NK-92 treated with Interleukin-12 subunit alpha and Interleukin-12 subunit beta, amount 100 ng/mL, for 24 hours (cell line): ENCODE results near the gene KCNH3.
"Not testable (repeated sequence)": the region's sequence is repeated elsewhere in the genome, so short reads cannot be mapped to it uniquely, and the experiment has no call there.

Experiments
- DNase-seq: peaks from one replicate; lab custom pipeline; 2025; lab: John Stamatoyannopoulos, UW

The KCNH3 gene, protein sequence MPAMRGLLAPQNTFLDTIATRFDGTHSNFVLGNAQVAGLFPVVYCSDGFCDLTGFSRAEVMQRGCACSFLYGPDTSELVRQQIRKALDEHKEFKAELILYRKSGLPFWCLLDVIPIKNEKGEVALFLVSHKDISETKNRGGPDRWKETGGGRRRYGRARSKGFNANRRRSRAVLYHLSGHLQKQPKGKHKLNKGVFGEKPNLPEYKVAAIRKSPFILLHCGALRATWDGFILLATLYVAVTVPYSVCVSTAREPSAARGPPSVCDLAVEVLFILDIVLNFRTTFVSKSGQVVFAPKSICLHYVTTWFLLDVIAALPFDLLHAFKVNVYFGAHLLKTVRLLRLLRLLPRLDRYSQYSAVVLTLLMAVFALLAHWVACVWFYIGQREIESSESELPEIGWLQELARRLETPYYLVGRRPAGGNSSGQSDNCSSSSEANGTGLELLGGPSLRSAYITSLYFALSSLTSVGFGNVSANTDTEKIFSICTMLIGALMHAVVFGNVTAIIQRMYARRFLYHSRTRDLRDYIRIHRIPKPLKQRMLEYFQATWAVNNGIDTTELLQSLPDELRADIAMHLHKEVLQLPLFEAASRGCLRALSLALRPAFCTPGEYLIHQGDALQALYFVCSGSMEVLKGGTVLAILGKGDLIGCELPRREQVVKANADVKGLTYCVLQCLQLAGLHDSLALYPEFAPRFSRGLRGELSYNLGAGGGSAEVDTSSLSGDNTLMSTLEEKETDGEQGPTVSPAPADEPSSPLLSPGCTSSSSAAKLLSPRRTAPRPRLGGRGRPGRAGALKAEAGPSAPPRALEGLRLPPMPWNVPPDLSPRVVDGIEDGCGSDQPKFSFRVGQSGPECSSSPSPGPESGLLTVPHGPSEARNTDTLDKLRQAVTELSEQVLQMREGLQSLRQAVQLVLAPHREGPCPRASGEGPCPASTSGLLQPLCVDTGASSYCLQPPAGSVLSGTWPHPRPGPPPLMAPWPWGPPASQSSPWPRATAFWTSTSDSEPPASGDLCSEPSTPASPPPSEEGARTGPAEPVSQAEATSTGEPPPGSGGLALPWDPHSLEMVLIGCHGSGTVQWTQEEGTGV

DNA sequence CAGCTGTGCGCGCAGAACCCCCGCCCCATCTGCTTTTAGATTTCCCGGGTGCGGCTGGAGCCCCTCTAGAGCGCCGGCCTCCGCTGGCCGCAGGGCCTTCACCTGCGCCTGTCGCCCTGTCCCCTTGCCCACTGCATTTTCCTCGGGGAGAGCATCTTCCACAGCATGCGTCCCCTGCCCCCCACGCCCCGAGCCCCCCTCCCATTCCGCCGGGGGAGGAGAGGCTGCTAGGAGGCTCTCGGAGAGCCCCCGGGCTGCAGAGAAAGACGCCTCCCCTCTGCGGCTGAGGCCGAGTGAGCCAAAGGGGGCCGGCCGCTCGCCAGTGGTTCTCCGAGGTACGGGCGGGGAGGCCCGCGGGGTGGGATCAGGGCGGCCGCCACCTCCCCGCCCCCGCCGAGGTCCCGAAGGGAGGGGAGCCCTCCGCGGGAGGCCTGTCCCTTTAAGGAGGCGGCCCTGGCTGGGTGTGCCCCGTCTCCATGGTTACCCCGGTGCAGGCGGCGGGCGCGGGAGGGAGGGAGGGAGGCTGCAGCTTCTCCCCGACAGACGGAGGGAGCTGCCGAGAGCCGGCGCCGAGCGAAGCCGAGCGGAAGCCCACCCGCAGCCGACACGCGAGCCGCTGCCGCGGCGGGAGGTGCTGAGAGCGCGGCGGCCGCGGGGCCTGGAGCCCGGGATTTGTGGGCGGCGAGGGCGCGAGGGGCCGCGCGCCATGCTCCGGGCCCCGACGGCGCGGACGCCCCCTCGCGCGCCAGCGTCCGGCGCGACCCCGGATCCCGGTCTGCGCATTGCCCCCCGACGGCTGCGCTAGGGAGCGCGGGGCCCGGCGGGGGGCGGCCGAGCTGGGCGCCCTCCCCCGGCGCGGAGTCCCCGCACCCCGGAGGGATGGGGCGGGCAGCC, at the start of gene KCNH3:
TSS of gene KCNH3 (plus strand) at position 521 of the 894 bp plus-strand sequence. CDS start 387 bp downstream, outside the sequence.
- DNase-seq = no peak

DNA sequence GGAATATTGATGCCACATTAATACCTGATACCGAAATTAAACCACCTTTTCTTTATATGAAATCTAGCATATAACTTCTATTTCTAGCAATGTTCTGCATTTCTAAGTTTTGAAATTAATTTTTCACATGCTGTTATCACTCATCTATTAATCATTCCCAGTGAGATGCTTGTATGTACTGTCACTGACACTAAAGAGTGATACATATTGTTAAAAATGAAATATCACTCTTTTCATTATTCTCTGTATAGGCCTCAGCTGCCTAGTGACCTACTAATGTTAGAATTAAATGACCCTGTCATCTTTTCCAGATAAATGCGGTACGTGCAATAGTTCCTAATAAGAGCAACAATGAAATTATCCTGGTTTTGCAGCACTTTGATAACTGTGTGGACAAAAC, 49.7 kb upstream of the KCNH3 start:
- no peak for DNase-seq

DNA sequence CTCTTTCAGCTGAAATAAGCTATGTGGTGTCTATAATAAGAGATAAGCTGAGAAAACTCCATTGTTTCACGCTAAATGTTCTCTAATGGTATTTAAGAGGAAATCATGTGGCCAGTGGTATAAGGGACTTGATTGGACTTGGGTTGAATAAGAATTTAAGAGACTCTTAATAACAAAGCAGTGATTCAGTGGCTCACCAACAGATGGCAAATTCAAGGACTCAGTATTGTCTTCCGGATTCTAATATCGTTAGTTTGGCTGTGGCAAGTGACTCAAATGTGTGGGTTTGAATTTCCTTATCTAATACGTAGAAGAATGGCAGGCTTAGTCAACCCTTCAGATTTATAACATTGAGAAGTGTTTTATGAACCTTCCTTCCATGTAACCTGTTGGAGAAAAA, 49.1 kb upstream of the KCNH3 start:
- no peak for DNase-seq

DNA sequence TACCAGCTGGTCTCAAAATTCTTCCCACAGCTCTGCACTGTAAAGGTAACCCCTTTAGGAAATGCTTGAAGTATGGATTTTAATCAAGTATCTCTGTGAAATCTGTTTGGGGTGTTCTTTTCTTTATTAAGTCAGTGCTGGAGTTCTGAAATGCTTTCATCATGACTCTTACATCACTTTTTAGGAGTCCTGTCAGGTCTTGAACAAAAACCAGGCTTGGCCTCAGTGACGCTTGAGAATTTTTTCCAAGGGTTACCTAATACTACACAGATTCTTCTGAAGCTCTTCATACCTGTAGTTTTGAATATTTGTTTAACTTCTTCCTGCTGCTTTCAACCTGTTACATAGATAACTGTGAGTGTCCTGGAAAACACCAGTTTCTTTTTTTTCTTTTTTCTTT, 47.0 kb upstream of the KCNH3 start:
- no peak for DNase-seq

DNA sequence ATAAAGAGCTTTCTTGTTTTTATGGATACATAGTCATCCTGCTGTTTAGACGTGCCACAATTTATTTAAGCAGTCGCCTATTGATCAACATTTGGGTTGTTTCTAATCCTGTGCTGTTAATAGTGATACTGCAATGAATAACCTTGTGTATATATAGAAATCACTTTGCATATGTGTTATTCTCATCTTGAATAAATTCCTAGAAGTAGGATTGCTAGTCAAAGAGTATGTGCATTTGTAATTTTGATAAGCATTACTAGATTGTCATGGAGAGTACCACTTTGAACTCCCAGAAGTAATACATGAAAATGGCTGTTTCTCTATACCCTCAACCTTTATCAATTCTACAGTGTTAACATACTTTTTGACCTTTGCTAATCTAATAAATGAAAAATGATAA, 44.9 kb upstream of the KCNH3 start:
- no peak for DNase-seq

DNA sequence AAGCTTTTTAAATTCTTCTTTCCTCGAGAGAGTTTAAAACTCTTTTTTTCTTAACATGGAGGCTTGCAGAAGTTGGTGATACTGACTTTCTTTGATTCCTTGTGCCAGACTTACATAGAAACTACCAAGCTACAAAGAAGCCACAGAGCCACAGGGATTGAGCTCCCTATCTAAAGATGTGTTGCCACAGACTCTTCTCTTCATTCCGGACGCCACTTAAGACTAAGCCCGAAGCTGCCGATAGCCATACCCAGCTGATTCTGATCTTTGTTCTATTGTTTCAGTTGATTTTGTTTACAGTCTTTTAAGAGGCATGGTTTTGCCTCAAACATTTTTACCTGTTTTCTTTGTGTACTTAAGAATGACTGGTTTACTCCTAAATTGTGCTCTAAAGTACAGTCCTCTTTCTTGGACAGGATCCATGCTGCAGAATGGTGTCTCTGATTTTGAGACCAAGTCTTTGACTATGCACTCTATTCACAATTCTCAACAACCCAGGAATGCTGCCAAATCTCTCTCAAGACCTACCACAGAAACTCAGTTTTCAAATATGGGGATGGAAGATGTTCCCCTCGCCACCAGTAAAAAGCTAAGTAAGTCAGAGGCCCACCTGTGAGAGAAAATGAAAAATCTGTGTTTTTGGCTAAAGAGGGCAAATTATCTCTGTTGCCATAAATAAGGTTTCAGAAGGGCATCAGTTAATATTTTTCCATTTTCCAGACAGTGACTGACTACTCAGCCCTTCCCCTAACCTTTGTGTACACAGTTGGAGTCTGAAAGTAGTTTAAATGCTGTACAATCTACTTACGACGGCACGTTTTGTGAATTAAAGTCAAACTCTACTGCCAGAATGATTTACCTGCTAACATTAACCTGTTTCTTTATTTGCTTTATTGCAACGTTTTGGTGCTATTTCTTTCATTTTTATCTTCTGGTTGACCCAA, 42.1 kb upstream of the KCNH3 start:
- DNase-seq = no peak

DNA sequence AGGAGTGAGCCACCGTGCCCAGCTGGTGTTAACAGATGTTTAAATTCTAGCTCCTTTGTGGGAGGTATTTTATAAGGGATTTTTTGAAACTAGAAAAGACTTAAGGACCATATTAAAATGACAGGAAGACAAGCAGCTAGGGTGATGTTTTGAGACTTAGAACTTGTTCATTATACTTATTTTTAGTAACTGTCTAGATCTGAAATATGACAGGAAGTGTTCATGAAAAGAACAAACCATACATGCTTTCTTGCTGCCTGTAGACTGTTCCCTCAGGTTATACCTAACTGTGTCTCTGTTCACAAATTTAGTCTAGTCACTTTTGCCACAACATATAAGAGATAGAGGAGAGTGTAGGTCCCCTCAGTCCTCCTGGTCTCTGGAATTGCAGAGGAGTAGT, 36.9 kb upstream of the KCNH3 start:
- DNase-seq = no peak

DNA sequence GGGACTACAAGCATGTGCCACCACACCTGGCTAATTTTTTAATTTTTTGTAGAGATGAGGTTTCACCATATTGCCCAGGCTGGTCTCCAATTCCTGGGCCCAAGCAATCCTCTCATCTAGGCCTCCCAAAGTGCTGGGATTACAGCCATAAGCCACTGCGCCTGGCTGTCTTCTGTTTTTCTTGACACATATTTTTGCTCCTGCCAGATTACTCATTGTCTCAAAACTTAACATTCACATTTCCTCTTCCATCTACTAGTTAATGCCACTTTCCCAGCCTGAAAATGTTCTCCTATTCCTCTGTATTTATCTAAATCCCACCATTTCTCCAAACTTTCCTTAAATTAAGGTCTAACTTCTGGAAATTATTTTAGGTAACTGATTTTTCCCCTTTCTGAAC, 36.2 kb upstream of the KCNH3 start:
- no peak for DNase-seq

DNA sequence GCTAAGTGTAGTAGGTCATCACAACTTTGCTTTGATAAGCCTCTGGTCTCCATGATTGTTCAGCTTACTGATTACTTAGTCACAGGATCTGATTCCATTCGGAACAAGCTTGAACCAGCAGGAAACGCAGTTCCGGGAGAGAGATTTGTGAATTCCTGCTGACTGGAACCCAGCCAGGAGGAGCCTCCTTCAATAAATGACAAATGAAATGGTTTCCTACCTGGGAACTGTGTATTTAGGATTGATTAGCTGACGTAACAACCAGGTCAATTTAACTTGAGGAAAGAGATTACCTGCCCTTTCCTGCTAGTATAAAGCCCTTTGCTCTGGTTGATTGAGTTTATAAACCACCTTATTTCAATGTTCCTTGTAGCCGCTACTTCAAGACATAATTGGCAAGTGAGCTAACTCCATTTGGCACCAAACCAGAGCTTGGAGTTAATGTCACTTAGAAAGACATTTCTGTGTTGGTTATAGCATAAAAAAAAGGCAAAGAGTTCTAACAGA, 35.1 kb upstream of the KCNH3 start:
- DNase-seq = no peak

DNA sequence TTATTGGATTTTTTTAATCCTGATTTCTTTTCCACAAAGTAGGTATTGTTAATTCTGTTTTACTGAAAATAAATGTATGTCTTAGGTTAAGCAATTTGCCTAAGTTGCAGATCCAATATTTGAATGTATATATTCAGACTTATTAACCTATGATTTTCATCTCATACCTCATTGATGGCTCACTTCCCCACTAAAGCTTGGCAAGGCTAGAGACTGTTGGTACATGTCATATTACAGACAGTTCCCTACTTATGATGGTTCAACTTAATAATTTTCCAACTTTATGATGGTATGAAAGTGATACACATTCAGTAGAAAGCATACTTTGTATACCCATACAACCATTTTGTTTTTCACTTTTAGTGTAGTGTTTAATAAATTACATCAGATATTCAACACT, 33.2 kb upstream of the KCNH3 start:
- DNase-seq = no peak

DNA sequence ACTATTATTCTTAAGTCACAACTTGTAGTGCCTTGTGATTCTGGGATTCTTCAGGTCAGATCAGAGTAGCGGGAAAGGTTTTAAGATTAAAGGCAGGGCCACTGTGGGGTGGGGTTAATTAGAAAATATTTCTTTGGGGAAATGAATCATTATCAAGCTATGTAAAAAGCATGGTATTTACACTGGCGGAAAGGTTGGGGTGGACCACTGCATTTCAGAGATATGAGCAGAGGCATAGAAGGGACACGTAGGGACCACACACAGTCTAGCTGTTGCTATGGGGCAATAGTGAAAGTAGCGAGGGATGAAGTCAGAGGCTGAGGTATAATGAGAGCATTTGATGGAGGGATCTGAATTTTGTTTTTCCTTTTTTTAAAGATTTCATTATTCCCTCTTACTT, 31.7 kb upstream of the KCNH3 start:
- DNase-seq = no peak

DNA sequence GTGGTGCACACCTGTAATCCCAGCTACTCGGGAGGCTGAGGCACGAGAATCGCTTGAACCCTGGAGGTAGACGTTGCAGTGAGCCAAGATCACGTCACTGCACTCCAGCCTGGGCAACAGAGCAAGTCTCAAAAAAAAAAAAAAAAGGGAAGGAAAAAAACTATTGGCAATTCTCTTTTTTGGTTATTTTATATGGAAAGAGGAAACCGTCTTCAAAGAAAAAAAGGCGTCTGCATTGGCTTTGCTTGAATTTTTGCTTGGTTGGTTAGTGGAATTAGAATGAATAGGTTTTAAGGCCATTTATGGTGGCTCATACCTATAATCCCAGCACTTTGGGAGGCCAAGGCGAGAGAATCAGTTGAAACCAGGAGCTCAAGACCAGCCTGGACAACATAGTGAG, 29.1 kb upstream of the KCNH3 start:
- DNase-seq = not testable (repeated sequence)

DNA sequence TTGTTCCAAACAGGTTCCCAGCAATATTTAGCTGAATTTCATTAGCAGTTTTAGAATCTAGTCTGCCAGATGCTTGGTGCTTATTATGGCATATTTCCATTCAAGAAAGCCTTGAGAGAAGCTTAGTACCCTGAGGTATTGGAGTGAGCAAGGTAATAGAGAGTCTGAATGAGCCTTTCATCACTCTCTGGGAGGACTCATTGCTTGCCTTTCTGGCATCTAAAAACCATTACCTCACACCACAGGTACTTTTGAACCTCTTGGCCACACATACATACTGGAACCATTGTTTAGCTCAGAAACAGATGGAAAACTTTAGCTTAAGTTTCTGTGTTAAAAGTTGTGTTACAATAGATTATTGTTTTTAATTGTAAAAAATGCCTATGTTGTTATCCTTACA, 27.4 kb upstream of the KCNH3 start:
- no peak for DNase-seq

DNA sequence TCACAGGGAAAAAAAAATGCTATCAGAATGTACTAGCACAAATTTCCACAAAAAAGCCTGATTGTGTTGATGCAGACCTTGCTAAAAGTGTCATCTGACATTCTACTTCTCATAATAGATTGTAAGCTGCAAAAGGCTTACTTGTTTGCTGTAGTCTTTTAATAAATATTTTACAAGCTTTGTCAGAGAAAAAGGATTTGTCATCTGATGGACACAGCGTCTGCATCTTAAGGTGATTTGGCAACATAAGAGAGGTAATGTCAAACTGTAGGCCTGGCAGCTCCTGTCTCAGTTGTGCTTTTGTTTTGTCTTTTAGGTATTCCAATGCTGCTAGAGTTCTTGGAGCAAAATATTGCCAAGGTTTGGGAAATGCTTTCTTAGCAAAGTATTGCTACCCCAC, 26.3 kb upstream of the KCNH3 start:
- DNase-seq = no peak

DNA sequence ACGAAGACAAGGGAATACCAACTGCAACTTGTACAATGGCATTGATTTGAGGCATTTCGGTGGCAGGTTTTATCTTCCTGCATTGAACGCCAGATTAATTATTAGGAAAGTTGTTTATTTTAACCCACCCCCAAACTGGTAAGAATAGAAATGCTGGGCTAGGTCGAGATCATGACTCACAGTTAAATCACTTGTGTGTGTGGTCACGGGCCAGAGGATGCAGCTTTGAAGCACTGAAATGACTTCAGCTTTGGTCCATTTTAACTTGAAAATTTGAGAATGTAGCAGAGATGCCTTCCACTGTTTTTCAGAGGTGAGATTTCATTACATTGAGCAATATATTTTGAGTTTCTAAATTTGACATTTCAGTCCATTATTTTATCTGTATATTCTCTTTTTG, 23.6 kb upstream of the KCNH3 start:
- peak; percentile 25 for DNase-seq

DNA sequence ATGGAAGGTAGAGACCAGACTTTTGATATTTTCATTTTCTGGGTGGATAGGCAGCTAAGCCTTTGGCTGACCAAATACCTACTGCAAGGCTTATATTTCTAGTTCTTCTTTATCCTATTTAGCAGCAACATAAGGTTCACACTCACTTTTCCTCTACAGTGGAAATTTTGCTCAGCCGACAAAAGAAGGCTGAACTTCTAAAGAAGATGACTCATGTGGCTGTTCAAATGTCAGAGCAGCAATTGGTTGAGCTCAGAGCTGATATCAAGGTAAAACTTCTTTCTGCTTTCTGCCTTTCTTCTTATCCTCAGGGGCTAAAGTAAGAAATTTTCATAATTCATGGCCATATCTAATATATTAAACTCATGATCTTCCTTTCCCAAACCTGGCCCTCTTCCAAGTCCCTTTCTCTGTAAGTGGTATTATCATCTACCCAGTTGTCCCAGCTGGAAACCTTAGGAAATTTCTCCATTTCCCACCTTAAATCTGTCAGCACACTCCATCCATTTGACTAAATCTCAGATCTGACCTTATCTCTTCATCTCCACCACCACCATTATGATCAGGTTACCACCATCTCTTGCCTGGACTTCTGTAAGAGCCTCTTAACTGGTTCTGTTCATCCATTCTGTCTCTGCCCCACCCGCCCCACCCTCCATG, 19.8 kb upstream of the KCNH3 start:
- DNase-seq = no peak

DNA sequence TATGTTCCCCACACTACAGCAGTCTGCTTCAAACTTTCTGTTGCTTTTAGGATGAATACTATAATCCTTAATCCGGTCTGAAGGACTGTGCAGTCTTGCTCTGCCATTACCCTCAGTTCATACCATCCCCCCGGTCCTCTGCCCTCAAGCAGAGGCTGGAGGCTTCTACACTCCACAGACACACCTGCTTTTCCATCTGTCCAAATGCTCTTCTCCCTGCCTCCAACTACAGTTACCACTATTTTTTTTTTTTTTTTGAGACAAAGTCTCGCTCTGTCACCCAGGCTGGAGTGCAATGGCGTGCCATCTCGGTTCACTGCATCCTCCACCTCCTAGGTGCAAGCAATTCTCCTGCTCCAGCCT, 19.3 kb upstream of the KCNH3 start:
- DNase-seq = no peak

DNA sequence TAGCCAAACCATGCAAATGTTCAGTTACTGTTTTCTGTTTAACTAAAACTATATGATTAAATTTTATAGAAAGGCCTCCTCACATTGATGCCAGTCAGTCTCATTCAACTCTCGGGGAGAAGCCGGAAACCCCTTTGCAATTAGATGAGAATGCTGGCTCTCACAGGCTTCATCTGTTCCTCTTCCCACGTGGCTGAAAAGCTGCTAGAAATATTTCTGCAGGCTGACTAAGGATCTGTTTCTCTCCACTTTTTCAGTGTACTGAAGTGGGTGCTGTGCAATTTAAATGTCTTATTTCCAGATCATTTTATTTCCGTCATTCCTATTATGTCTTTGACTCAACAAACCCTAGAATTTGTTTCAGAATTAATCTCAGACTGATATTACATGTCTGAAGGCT, 17.4 kb upstream of the KCNH3 start:
- DNase-seq = no peak

DNA sequence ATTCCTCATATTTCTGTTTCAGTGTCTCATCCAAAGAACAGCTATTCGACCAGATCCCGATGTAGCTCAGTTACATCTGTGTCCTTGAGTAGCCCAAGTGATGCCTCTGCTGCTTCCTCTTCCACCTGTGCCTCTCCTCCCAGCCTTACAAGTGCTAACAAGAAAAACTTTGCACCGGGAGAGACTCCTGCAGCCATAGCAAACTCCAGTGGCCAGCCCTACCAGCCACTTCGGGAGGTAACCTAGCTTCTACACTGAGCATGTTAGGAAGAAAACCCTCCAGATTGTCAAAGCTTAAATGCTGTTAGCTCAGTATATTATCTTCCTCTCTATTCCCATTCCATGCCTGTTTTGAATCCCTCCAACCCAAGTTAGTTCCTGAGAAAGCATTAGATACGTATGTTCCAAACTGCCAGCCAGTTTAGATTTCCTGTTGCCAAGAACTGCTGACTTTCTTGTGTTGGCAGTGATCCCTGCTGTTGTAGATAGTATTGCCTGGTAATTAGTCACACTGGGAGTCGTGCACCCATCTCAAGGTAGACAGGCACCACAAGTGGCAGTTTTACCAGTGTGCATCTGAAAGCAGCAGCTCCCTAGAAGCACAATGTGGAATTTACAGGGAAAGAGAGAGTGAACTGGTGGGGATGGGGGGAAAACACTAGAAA, 14.0 kb upstream of the KCNH3 start:
- DNase-seq = no peak
